D341Med (cell line): ENCODE data around the gene HLF.
A peak's percentile ranks its signal among the peaks of the same experiment; 100 is the strongest.

ENCODE experiments used
- DNase-seq: peaks from one replicate; pipeline ENCODE4 v3.0.0; 2012; ENCODE audit warnings: low spot score

The HLF gene

DNA sequence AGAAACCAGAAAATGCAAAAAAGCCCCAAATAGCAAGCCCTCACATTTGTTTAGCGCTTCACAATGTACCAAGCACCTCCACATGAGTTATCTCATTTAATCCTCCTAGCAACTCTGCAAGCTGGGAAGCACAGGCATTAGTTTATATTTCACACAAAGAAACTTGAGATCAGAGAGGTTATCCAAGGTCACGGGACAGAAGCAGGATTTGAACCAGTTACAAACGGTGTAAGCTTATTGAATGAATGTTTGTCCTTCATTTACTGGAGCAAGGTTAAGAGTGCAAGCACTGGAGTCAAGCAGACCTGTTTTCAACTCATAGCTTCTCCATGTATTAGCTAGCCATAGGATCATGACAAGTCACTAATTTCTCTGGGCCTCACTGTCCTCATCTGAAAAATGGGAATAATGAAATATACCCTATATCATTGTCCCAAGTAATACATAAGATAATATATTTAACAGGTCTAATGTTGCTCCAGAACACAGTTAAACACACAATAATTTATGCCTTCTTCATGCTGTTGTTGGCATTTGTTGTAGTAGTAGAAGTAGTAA lies 6.1 kb upstream of the HLF start:
- DNase-seq = no peak

DNA sequence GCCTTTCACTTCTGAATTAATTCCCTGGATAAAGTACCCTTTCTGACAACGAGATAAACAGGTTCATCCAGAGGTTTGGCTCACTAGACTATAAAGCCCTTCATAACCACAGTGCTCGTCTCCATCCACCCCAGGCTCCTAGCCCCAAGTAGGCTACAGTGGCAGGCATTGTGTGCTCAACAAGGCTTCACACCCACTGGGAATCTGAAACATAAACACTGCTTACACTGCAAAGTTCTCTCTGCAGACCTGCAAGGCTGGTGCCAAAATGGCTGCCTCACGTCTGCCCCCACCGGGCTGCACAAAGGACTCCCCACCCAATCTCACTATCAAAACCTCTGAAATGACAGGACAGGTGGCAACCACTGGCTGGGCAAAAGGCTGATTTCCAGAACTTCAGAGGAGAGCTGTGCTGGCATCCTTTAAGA lies 5.1 kb upstream of the HLF start:
- DNase-seq = no peak

- DNase-seq = no peak
These were observed 3.4 kb upstream of the HLF start for GRCh38 chr17:55261311-55261710.

DNA sequence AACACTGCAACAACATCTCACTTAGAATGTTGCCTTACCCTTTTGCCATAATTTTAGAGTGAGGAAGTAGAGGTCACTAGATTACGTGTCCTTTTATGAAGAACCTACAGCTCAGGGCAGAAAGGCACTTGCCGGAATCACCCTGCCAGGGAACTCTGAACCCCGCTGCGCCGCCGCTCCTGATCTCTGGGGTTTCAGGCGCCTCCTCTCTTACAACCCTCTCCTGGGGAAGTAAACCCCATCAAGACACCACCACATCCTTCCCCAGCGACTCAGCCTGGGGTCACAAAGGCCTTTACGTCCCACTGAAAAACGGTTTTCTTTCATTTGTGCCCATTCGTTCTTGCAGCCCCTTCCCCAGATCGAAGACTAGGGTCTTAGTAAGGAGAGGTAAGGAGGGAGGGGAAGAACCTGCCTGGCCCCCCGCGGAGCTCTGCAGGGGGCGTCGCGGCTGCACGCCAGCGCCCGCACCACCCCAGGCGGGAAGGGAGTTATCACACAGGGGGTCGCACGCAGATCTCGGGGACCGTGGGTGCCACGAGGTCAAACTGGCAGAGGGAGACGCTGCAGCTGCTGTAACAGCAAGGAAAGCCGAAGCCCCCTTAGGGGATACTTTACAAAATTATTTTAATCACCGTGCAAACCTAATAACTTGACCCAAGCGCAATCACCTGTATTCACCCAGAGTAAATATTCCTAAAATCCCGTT lies 1.0 kb upstream of the HLF start:
- no peak for DNase-seq

GRCh38 chr17:55264278-55264644 lies 499 bp upstream of the HLF start:
- DNase-seq = no peak

GRCh38 chr17:55265311-55266021 lies 706 bp downstream of the HLF start:
- DNase-seq = peak; percentile 76

- no peak for DNase-seq
These were observed 1.5 kb downstream of the HLF start for GRCh38 chr17:55266051-55266957.

DNA sequence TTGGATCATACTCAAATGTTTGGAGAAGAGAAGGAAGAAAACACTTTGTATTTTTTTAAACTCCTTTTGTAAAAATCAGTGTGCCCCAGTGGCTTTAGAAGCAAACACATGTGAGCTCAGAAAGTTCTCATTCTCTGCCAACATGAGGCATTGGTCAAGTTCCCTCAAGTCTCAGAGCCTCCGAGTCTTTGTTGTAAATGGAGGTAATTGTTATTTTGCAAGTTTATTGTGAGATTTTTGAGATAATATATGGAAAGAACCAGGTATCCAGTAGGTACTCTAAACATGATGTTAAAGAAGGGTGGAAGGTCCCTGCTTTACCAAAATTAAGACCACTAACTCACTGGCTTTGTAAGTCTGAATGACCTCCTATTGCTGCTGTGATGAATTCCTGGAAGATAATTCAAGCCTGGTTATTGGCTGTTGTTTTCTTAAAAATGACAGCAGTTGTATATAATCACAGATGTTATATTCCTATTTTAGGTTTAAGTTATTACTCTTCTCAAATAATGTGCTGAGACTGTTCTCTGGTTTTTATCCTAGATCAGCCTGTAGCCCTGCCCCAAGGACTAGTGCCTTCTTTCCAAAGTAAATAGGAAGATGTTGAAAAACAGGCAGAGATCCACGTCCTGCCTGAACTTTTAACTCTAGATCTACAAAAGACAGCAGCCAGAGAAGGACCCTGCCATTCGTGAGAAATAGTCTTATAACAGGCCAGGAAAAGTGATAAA lies 2.4 kb downstream of the HLF start:
- DNase-seq = no peak

- no peak for DNase-seq
These were observed 3.3 kb downstream of the HLF start for GRCh38 chr17:55267777-55268648.

- DNase-seq = no peak
These were observed 4.1 kb downstream of the HLF start for GRCh38 chr17:55268649-55269480.

DNA sequence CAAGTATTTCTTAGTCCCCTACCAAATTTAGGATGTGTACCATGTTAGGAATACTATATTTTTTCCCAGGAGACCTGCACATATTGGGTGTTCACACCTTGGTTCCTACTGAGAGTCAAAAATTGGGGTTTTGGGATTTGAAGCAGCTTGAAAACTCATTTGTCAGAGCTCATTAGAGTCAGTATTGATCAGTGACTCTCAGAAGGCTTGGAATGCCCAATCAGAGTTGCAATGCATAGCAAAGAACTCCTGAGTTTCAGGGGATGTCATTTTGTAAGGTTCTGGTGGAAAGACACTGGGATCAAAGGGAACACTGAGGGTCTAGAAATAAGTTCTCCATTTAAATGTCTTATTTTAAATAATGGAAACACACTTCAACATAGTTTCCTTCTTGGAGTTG lies 5.1 kb downstream of the HLF start:
- no peak for DNase-seq

DNA sequence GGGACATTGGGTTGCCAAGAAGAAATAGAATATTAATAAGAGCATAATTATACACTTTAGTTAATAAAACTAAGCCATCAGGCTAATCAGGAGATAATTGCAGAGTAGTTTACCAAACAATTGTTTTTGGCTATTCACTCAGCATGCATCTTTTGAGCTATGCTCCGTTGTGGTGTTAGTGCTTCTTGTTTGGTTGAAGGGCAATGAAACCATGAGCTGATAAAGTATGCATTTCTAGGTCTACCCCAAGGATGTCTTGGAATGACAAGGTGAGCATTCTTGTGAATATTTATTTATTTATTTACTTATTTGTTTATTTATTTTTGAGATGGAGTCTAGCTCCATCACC lies 6.4 kb downstream of the HLF start:
- DNase-seq = no peak

- no peak for DNase-seq
These were observed 7.4 kb downstream of the HLF start for GRCh38 chr17:55271958-55272710.

GRCh38 chr17:55272711-55273578 lies 8.2 kb downstream of the HLF start:
- no peak for DNase-seq

DNA sequence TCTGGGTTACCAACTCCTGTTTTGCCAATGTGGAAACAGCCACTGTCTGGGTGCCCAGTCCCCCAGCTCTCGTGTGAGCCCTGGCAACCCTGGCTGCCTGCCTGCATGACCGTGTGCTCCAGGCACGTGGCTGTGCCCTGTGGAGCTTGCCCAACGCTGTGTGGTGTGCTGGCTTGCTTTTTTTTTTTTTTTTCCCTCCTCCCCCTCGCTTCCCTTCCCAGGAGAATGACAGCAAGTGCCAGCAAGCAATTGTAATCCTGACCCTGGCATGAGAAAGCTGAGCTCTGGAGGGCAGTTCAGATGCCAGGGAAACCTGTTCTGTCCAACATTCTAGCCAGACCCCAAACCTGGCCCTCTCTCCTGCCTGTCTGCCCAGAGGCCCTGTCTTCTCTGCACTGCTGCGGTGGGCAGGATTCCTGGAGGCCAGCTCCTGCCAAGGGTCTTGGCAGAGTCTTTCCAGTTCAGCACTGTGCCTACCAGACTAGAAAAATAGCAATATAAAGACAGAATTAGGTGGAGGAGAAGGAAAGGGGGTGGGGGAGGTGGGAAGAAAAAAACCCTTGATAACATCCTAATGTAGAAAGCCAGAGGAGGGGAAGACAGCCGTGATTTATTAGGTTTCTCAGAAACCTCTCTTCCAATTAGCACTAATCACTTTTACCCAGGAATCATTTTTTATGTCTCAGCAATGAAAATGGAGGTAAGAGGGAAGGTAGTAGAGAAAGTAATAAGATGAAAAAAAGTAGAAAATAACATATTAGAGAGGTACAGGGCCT lies 9.0 kb downstream of the HLF start:
- no peak for DNase-seq

DNA sequence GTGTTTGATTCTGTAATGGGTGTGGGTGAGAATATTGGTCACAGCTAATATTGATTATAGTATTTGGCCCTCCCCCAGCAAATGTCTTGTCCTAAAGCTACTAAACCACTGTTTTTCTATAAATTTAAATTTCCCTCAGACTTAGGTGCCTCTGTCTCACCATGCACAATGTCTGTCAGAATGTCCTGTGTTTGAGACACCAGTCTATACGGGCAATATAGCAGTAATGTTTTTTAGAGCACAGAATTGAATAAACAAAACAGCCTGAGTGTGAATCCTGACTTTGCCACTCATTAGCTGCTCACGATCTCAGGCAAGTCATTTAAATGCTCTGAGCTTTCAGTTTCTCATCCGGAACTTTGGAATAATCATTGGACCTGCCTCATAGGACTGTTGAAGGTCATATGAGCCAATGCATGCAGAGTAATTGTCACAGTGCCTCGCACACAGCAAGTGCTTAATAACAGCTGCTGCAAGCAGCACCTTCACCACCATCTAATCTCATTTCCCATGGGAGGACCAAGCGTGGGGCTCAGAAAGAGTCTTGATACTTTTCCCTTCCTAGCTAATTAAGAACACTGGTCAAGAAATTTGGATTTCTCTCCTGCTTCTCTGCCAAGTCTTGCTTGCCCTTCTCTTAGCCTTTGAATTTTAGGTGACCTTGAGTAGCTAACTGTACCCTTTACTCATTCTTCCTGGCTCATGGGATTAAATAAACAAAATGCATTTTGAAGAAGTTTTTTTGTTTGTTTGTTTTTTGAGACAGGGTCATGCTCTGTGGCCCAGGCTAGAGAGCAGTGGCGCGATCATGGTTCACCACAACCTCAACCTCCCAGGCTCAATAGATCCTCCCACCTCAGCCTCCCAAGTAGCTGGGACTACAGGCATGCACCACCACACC lies 9.8 kb downstream of the HLF start:
- no peak for DNase-seq
